ENCODE data around the gene ZNF630. TPM values are rescaled to one million over a fixed set of nuclear protein-coding genes. Genes with fewer than 3 reads are reported as not detected.
"Not testable (repeated sequence)": the region's sequence is repeated elsewhere in the genome, so short reads cannot be mapped to it uniquely, and the experiment has no call there.

The ZNF630 gene
- polyA plus RNA-seq, 1 of the 3 experiments (the other 2 are of a cell fraction) = 0.61 TPM

DNA sequence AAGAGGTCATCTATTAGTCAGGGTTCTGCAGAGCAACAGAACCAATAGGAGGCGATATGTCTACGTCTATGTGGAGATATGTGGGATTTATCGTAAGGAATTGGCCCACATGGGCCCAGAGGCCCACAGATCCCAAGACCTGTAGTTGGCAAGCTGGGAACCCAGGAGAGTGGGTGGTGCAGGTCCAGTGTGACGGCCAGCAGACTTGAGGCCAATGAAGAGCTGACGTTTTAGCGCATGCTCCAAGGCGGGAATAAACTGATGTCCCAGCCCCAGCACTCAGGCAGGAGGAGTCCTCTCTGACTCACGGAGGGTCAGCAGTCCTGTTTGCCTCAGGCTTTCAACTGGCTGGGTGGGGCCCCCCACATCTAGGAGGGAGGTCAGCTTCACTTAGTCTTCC, 43.3 kb downstream of the ZNF630 start:
- Histone ChIP-seq H2AFZ (ENCODE audit: low read depth) (no peak overlapping the region), H3K9ac (no peak overlapping the region), H3K4me2 (no peak overlapping the region), H3K79me2 (ENCODE audit: insufficient read depth) (no peaks in the 10 kb centered on the region), H3K27me3 (ENCODE audit: insufficient read depth) (no peaks in the 10 kb centered on the region; the same call in 1 of the 2 replicates), H3K9me2 (no peaks in the 10 kb centered on the region), H4K20me1 (ENCODE audit: insufficient read depth) (no peaks in the 10 kb centered on the region), H3K36me3 (replicated peaks in 1 of 2; ENCODE audit: control insufficient read depth in 1 of 2, insufficient read depth in 2 of 2, low read length in 1 of 2) (no peaks in the 10 kb centered on the region), H3F3A (replicated peaks; ENCODE audit: insufficient read depth) (no peaks in the 10 kb centered on the region), H3K27ac (ENCODE audit: low read depth in 2 of 2, low read length in 1 of 2) (no peak overlapping the region), H3K9me3 (no peaks in the 10 kb centered on the region), H3K4me1 (ENCODE audit: control insufficient read depth in 1 of 2, insufficient read depth in 2 of 2, low read depth in 1 of 2, low read length in 1 of 2) (peaks cover 0 to 2% of the 10 kb centered on the region in 2 experiments; a peak in 1 of 4 replicates), H3K4me3 (ENCODE audit: low read depth in 2 of 2, low read length in 1 of 2) (no peak overlapping the region)
- DNase-seq = no peak
- ChIA-PET POLR2A (no interaction called here), CTCF (interaction anchor here (1.1 to 4.0 kb wide), 8 partner anchors 14 to 834 kb away, joined by 3 to 28 read pairs (median 10); no protein-coding TSS in a partner anchor)
- 40% methylated on average over 5 of the region's 8 CpGs for WGBS (ENCODE audit: low lambda C conversion rate)
- no peak for TF ChIP-seq TAF1 (IDR thresholded peaks at IDR 0.05; ENCODE audit: borderline replicate concordance, low read depth, low read length)
- no peak for TF ChIP-seq FOXJ3 (CRISPR knock-in tag; IDR thresholded peaks at IDR 0.05)
- TF ChIP-seq YY1 (IDR thresholded peaks at IDR 0.05; ENCODE audit: low read depth) = no peak
- TF ChIP-seq, protein P1, sequence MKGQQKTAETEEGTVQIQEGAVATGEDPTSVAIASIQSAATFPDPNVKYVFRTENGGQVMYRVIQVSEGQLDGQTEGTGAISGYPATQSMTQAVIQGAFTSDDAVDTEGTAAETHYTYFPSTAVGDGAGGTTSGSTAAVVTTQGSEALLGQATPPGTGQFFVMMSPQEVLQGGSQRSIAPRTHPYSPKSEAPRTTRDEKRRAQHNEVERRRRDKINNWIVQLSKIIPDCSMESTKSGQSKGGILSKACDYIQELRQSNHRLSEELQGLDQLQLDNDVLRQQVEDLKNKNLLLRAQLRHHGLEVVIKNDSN (IDR thresholded peaks at IDR 0.05; ENCODE audit: borderline replicate concordance, low read depth) = no peak

DNA sequence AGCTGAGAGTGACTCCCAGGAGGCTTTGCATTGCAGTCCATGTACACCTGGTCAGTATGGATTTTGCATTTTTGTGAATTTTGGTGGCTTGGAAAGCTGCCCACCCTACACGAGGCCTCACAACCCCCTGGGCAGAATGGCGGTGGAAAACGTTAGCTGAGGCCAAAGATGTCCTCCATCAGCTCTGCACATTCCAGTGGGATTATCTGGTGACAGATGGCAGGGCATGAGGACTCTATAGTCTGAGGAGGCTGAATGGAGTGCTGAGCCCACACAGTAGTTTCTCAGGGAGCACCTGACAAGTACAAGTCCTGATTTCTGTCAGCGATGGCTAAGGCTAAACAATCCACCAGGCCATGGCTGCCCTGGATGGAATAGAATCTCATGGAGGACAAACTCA, 43.9 kb downstream of the ZNF630 start:
- not testable (repeated sequence) for H3K9me2 ChIP-seq; H4K20me1 ChIP-seq (ENCODE audit: insufficient read depth); H3K36me3 ChIP-seq (replicated peaks in 1 of 2; ENCODE audit: control insufficient read depth in 1 of 2, insufficient read depth in 2 of 2, low read length in 1 of 2); H3K27me3 ChIP-seq (ENCODE audit: insufficient read depth); H3K4me3 ChIP-seq (ENCODE audit: low read depth in 2 of 2, low read length in 1 of 2); H3K9ac ChIP-seq; H3K27ac ChIP-seq (ENCODE audit: low read depth in 2 of 2, low read length in 1 of 2); H2AFZ ChIP-seq (ENCODE audit: low read depth); H3F3A ChIP-seq (replicated peaks; ENCODE audit: insufficient read depth); DNase-seq; H3K9me3 ChIP-seq; H3K4me1 ChIP-seq (ENCODE audit: control insufficient read depth in 1 of 2, insufficient read depth in 2 of 2, low read depth in 1 of 2, low read length in 1 of 2); H3K79me2 ChIP-seq (ENCODE audit: insufficient read depth); H3K4me2 ChIP-seq
- WGBS (ENCODE audit: low lambda C conversion rate) = 28% methylated on average over 3 of the region's 4 CpGs
- CTCF ChIA-PET = interaction anchor here (0.6 to 4.0 kb wide), 38 partner anchors 8 to 833 kb away, joined by 3 to 28 read pairs (median 4); partner anchors contain the start of gene ZNF81
- POLR2A ChIA-PET = interaction anchor here (0.9 kb wide), 1 partner anchor 192 kb away, joined by 3 read pairs; no protein-coding TSS in a partner anchor

DNA sequence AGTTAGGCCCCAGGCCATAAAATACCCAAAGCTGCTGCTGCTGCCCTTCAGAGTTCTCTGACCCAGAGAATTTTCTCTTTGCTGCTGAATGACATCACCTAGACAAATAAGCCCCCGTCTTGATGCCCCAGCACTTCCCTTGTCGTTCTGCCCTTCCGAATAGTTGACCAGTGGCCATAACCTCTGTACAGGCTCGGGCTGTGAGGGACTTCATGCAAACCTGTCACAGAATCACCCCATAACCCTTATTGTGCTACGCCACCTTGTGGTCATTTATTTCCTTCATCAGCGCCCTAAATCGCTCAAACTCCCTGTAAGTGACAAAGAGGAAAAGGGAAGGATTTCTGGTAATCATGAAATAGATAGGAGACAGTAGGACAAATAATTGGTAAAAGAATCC, 45.9 kb downstream of the ZNF630 start:
- no peaks in the 10 kb centered on the region for H3K9me3 ChIP-seq
- no peak overlapping the region for H3K9ac ChIP-seq
- no peaks in the 10 kb centered on the region for H3F3A ChIP-seq (replicated peaks; ENCODE audit: insufficient read depth)
- peak overlapping the region; percentile 56; the same call in 1 of the 2 replicates for H2AFZ ChIP-seq (ENCODE audit: low read depth)
- H3K4me3 ChIP-seq (ENCODE audit: low read depth in 2 of 2, low read length in 1 of 2) = no peak overlapping the region
- no peaks in the 10 kb centered on the region for H4K20me1 ChIP-seq (ENCODE audit: insufficient read depth)
- no peaks in the 10 kb centered on the region for H3K79me2 ChIP-seq (ENCODE audit: insufficient read depth)
- no peaks in the 10 kb centered on the region for H3K9me2 ChIP-seq
- no peak overlapping the region for H3K4me2 ChIP-seq
- WGBS (ENCODE audit: low lambda C conversion rate) = 1% methylated on average over 7 of the region's 7 CpGs
- H3K27me3 ChIP-seq (ENCODE audit: insufficient read depth) = no peaks in the 10 kb centered on the region; the same call in 1 of the 2 replicates
- no peaks in the 10 kb centered on the region for H3K36me3 ChIP-seq (replicated peaks in 1 of 2; ENCODE audit: control insufficient read depth in 1 of 2, insufficient read depth in 2 of 2, low read length in 1 of 2)
- ChIA-PET POLR2A (no interaction called here), CTCF (interaction anchor here (0.6 to 4.0 kb wide), 14 partner anchors 21 to 218 kb away, joined by 3 to 28 read pairs (median 6); no protein-coding TSS in a partner anchor)
- H3K4me1 ChIP-seq (ENCODE audit: control insufficient read depth in 1 of 2, insufficient read depth in 2 of 2, low read depth in 1 of 2, low read length in 1 of 2) = peaks cover 0 to 3% of the 10 kb centered on the region in 2 experiments; a peak in 2 of 4 replicates
- DNase-seq = peak; percentile 55
- H3K27ac ChIP-seq (ENCODE audit: low read depth in 2 of 2, low read length in 1 of 2) = no peak overlapping the region
- TF ChIP-seq FOSL2 (IDR thresholded peaks at IDR 0.05; ENCODE audit: borderline replicate concordance, low read depth) (no peak), NFIC (IDR thresholded peaks at IDR 0.05; ENCODE audit: borderline replicate concordance) (no peak), FOXM1 (IDR thresholded peaks at IDR 0.05; ENCODE audit: low read depth) (no peak), FOXJ3 (CRISPR knock-in tag; IDR thresholded peaks at IDR 0.05) (no peak), RXRA (IDR thresholded peaks at IDR 0.05; ENCODE audit: borderline replicate concordance, low read depth) (no peak), RAD21 (IDR thresholded peaks at IDR 0.05; ENCODE audit: low read length) (peak; percentile 72), EP300 (IDR thresholded peaks at IDR 0.05; ENCODE audit: borderline replicate concordance in 1 of 2, low read depth in 1 of 2, low read length in 1 of 2) (no peak), TAF1 (IDR thresholded peaks at IDR 0.05; ENCODE audit: borderline replicate concordance, low read depth, low read length) (no peak)
- TF ChIP-seq, protein P2, sequence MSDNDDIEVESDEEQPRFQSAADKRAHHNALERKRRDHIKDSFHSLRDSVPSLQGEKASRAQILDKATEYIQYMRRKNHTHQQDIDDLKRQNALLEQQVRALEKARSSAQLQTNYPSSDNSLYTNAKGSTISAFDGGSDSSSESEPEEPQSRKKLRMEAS (IDR thresholded peaks at IDR 0.05; ENCODE audit: low read depth) = no peak
- TF ChIP-seq, protein P3, sequence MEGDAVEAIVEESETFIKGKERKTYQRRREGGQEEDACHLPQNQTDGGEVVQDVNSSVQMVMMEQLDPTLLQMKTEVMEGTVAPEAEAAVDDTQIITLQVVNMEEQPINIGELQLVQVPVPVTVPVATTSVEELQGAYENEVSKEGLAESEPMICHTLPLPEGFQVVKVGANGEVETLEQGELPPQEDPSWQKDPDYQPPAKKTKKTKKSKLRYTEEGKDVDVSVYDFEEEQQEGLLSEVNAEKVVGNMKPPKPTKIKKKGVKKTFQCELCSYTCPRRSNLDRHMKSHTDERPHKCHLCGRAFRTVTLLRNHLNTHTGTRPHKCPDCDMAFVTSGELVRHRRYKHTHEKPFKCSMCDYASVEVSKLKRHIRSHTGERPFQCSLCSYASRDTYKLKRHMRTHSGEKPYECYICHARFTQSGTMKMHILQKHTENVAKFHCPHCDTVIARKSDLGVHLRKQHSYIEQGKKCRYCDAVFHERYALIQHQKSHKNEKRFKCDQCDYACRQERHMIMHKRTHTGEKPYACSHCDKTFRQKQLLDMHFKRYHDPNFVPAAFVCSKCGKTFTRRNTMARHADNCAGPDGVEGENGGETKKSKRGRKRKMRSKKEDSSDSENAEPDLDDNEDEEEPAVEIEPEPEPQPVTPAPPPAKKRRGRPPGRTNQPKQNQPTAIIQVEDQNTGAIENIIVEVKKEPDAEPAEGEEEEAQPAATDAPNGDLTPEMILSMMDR (IDR thresholded peaks at IDR 0.05) = peak; percentile 82
- TF ChIP-seq, protein P4, sequence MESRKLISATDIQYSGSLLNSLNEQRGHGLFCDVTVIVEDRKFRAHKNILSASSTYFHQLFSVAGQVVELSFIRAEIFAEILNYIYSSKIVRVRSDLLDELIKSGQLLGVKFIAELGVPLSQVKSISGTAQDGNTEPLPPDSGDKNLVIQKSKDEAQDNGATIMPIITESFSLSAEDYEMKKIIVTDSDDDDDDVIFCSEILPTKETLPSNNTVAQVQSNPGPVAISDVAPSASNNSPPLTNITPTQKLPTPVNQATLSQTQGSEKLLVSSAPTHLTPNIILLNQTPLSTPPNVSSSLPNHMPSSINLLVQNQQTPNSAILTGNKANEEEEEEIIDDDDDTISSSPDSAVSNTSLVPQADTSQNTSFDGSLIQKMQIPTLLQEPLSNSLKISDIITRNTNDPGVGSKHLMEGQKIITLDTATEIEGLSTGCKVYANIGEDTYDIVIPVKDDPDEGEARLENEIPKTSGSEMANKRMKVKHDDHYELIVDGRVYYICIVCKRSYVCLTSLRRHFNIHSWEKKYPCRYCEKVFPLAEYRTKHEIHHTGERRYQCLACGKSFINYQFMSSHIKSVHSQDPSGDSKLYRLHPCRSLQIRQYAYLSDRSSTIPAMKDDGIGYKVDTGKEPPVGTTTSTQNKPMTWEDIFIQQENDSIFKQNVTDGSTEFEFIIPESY (IDR thresholded peaks at IDR 0.05; ENCODE audit: borderline replicate concordance, low read depth) = no peak
